ENCODE data around the gene PPIA.
A peak's percentile ranks its signal among the peaks of the same experiment; 100 is the strongest.
"Not testable (repeated sequence)": the region's sequence is repeated elsewhere in the genome, so short reads cannot be mapped to it uniquely, and the experiment has no call there.

Gene PPIA

GRCh38 chr7:44793919-44794318 is 2.6 kb upstream of the PPIA start:
- no peak for FAIRE-seq
- no peak for DNase-seq (ENCODE audit: insufficient read length)
- no peak for TF ChIP-seq POLR2AphosphoS5 (IDR thresholded peaks at IDR 0.05; ENCODE audit: low read depth, low read length)
- TF ChIP-seq TAF1 (IDR thresholded peaks at IDR 0.05; ENCODE audit: borderline replicate concordance, low read depth, low read length), result no peak
- no peak for TF ChIP-seq POLR2A (IDR thresholded peaks at IDR 0.05; ENCODE audit: low read depth, low read length)

DNA sequence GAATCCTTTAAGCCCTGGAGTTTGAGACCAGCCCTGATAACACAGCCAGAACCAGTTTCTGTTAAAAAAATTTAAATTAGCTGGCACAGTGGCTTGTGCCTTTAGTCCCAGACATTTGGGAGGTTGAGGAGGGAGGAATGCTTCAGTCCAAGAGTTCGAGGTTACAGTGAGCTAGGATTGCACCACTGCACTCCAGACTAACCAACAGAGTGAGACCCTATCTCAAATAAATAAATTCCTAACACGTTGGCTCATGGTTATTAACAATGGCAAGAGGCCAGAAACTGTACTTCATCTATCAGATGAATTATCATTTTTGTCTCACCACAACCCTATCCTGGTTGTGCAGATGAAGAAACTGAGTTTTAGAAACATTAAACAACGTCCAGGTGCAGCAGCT is 2.1 kb upstream of the PPIA start:
- FAIRE-seq, result no peak
- TF ChIP-seq POLR2A (IDR thresholded peaks at IDR 0.05; ENCODE audit: low read depth, low read length) (no peak), POLR2AphosphoS5 (IDR thresholded peaks at IDR 0.05; ENCODE audit: low read depth, low read length) (no peak), TAF1 (IDR thresholded peaks at IDR 0.05; ENCODE audit: borderline replicate concordance, low read depth, low read length) (no peak)
- no peak for DNase-seq (ENCODE audit: insufficient read length)

- FAIRE-seq, result no peak
- TF ChIP-seq TAF1 (IDR thresholded peaks at IDR 0.05; ENCODE audit: borderline replicate concordance, low read depth, low read length), result peak; percentile 55
- TF ChIP-seq POLR2AphosphoS5 (IDR thresholded peaks at IDR 0.05; ENCODE audit: low read depth, low read length), result no peak
- no peak for DNase-seq (ENCODE audit: insufficient read length)
These were observed 412 bp upstream of the PPIA start for GRCh38 chr7:44796034-44796503.

- DNase-seq (ENCODE audit: insufficient read length) (peak; percentile 64), FAIRE-seq (peak; percentile 77)
- TF ChIP-seq POLR2AphosphoS5 (IDR thresholded peaks at IDR 0.05; ENCODE audit: low read depth, low read length) (peak; percentile 9; the same call in 1 of the 2 replicates), TAF1 (IDR thresholded peaks at IDR 0.05; ENCODE audit: borderline replicate concordance, low read depth, low read length) (peak; percentile 78), POLR2A (IDR thresholded peaks at IDR 0.05; ENCODE audit: low read depth, low read length) (peak; percentile 65)
These were observed 1.1 kb downstream of the PPIA start for GRCh38 chr7:44797329-44798258.

GRCh38 chr7:44798649-44799305 is 2.3 kb downstream of the PPIA start:
- TF ChIP-seq POLR2AphosphoS5 (IDR thresholded peaks at IDR 0.05; ENCODE audit: low read depth, low read length), result no peak
- no peak for TF ChIP-seq TAF1 (IDR thresholded peaks at IDR 0.05; ENCODE audit: borderline replicate concordance, low read depth, low read length)
- peak; percentile 50; the same call in 1 of the 2 replicates for TF ChIP-seq POLR2A (IDR thresholded peaks at IDR 0.05; ENCODE audit: low read depth, low read length)
- DNase-seq (ENCODE audit: insufficient read length) (no peak), FAIRE-seq (peak; percentile 54)

DNA sequence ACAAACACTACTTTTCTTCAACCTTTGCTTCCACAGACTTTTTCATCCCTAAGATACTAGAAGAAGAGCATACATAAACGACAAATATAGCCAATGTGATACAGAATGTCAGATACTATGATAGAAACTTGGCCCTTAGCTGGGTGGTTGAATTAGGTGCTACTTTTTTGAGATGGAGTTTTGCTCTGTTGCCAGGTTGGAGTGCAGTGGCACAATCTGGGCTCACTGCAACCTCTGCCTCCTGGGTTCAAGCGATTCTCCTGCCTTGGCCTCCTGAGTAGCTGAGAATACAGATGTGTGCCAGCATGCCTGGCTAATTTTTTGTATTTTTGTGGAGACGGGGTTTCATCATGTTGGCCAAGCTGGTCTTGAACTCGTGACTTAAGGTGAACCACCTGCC is 3.5 kb downstream of the PPIA start:
- no peak for FAIRE-seq
- DNase-seq (ENCODE audit: insufficient read length), result no peak
- TF ChIP-seq POLR2A (IDR thresholded peaks at IDR 0.05; ENCODE audit: low read depth, low read length) (0 out of 2 replicates have a peak, but pooled peaks have one; percentile 43), TAF1 (IDR thresholded peaks at IDR 0.05; ENCODE audit: borderline replicate concordance, low read depth, low read length) (no peak)

DNA sequence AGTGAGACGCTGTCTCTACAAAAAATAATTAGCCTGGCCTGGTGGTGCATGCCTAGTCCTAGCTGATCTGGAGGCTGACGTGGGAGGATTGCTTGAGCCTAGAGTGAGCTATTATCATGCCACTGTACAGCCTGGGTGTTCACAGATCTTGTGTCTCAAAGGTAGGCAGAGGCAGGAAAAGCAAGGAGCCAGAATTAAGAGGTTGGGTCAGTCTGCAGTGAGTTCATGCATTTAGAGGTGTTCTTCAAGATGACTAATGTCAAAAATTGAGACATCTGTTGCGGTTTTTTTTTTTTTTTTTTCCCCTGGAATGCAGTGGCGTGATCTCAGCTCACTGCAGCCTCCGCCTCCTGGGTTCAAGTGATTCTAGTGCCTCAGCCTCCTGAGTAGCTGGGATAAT is 5.4 kb downstream of the PPIA start:
- TF ChIP-seq POLR2A (IDR thresholded peaks at IDR 0.05; ENCODE audit: low read depth, low read length), result peak; percentile 67
- TF ChIP-seq TAF1 (IDR thresholded peaks at IDR 0.05; ENCODE audit: borderline replicate concordance, low read depth, low read length), result no peak
- TF ChIP-seq POLR2AphosphoS5 (IDR thresholded peaks at IDR 0.05; ENCODE audit: low read depth, low read length), result peak; percentile 78
- FAIRE-seq, result no peak
- no peak for DNase-seq (ENCODE audit: insufficient read length)

DNA sequence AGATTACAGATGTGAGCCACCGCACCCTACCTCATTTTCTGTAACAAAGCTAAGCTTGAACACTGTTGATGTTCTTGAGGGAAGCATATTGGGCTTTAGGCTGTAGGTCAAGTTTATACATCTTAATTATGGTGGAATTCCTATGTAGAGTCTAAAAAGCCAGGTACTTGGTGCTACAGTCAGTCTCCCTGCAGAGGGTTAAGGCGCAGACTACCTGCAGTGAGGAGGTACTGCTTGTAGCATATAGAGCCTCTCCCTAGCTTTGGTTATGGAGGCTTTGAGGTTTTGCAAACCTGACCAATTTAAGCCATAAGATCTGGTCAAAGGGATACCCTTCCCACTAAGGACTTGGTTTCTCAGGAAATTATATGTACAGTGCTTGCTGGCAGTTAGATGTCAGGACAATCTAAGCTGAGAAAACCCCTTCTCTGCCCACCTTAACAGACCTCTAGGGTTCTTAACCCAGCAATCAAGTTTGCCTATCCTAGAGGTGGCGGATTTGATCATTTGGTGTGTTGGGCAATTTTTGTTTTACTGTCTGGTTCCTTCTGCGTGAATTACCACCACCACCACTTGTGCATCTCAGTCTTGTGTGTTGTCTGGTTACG is 6.0 kb downstream of the PPIA start:
- FAIRE-seq (no peak), DNase-seq (ENCODE audit: insufficient read length) (no peak)
- TF ChIP-seq POLR2AphosphoS5 (IDR thresholded peaks at IDR 0.05; ENCODE audit: low read depth, low read length) (peak; percentile 35; the same call in 1 of the 2 replicates), POLR2A (IDR thresholded peaks at IDR 0.05; ENCODE audit: low read depth, low read length) (peak; percentile 42; the same call in 1 of the 2 replicates), TAF1 (IDR thresholded peaks at IDR 0.05; ENCODE audit: borderline replicate concordance, low read depth, low read length) (no peak)

GRCh38 chr7:44803828-44804519 is 7.5 kb downstream of the PPIA start:
- peak; percentile 68 for TF ChIP-seq POLR2AphosphoS5 (IDR thresholded peaks at IDR 0.05; ENCODE audit: low read depth, low read length)
- peak; percentile 17; the same call in 1 of the 2 replicates for TF ChIP-seq POLR2A (IDR thresholded peaks at IDR 0.05; ENCODE audit: low read depth, low read length)
- not testable (repeated sequence) for FAIRE-seq; DNase-seq (ENCODE audit: insufficient read length)

- no peak for DNase-seq (ENCODE audit: insufficient read length)
- FAIRE-seq, result no peak
- TF ChIP-seq TAF1 (IDR thresholded peaks at IDR 0.05; ENCODE audit: borderline replicate concordance, low read depth, low read length), result no peak
- no peak for TF ChIP-seq POLR2AphosphoS5 (IDR thresholded peaks at IDR 0.05; ENCODE audit: low read depth, low read length)
These were observed 9.5 kb downstream of the PPIA start for GRCh38 chr7:44805950-44806349.

DNA sequence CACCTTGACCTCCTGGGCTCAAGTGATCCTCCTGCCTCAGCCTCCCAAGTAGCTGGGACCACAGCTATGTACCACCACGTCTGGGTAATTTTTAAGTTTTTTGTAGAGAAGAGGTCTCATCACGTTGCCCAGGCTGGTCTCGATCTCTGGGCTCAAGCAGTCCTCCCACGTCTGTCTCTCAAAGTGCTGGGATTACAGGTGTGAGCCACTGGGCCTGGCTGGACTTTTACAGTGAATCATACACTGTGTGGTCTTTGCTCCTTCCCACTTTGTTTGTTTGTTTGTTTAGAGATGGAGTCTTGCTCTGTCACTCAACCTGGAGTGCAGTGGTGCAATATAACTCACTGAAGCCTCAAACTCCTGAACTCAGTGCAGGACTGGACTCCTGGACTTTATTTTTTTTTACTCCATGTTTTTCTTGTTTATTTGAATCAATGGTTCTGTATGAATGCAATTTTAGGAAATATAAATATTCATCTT is 12.5 kb downstream of the PPIA start:
- FAIRE-seq (no peak), DNase-seq (ENCODE audit: insufficient read length) (no peak)
- TF ChIP-seq POLR2A (IDR thresholded peaks at IDR 0.05; ENCODE audit: low read depth, low read length) (no peak), POLR2AphosphoS5 (IDR thresholded peaks at IDR 0.05; ENCODE audit: low read depth, low read length) (no peak), TAF1 (IDR thresholded peaks at IDR 0.05; ENCODE audit: borderline replicate concordance, low read depth, low read length) (no peak)
